WTC11 (cell line): ENCODE results near the gene HDGF. TPM values are rescaled to one million over a fixed set of nuclear protein-coding genes. Genes with fewer than 3 reads are reported as not detected.
A peak's percentile ranks its signal among the peaks of the same experiment; 100 is the strongest.

Experiments used
- ATAC-seq: fragments of 200-7000 bp; cut with Tn5 transposase; 2 replicates; pipeline ENCODE4 v1.10.0; 2021; ENCODE audit warnings: mild to moderate bottlenecking, moderate library complexity
- CTCF ChIA-PET: fragments of 300-600 bp; sonication (Branson Sonifier 250); formaldehyde crosslinking; loops from one replicate; lab custom pipeline; 2021; ENCODE audit warnings: antibody characterized with exemption; lab: Charles Lee
- POLR2A ChIA-PET: fragments of 350-600 bp; sonication (Branson Sonifier 250); formaldehyde crosslinking; loops from one replicate; lab custom pipeline; 2021; ENCODE audit warnings: antibody characterized with exemption; lab: Charles Lee
- DNase-seq: peaks from one replicate; pipeline ENCODE4 v3.0.0; 2021; ENCODE audit warnings: low spot score
- H3K27ac Mint-ChIP-seq: 2 replicates; pipeline ENCODE4 v1.8.0; 2021; ENCODE audit warnings: mixed read lengths
- H3K27me3 Mint-ChIP-seq: 2 replicates; pipeline ENCODE4 v1.8.0; 2021; ENCODE audit warnings: low read depth, mild to moderate bottlenecking, moderate library complexity, mixed read lengths
- H3K36me3 Mint-ChIP-seq: 2 replicates; pipeline ENCODE4 v1.8.0; 2021; ENCODE audit warnings: mixed read lengths
- H3K4me1 Mint-ChIP-seq: 2 replicates; pipeline ENCODE4 v1.8.0; 2022; ENCODE audit warnings: mixed read lengths
- H3K4me3 Mint-ChIP-seq: 2 replicates; pipeline ENCODE4 v1.8.0; 2021; ENCODE audit warnings: mild to moderate bottlenecking, moderate library complexity, mixed read lengths
- H3K9me3 Mint-ChIP-seq: 2 replicates; pipeline ENCODE4 v1.8.0; 2021; ENCODE audit warnings: mixed read lengths
- CREM ChIP-seq: sonication (generic); formaldehyde crosslinking; IDR thresholded peaks from 2 replicates; pipeline ENCODE4 v1.8.1; 2022; ENCODE audit warnings: mild to moderate bottlenecking, missing genetic modification reagents, moderate library complexity
- EMX1 ChIP-seq: fragments of 250-450 bp; sonication (Bioruptor Pico); IDR thresholded peaks from 2 replicates; pipeline ENCODE4 v1.8.0; 2021; ENCODE audit warnings: mild to moderate bottlenecking
- ESRRA ChIP-seq: sonication (generic); formaldehyde crosslinking; IDR thresholded peaks from 2 replicates; pipeline ENCODE4 v1.8.1; 2022; ENCODE audit warnings: mild to moderate bottlenecking, missing genetic modification reagents, borderline replicate concordance
- ETV6 ChIP-seq: sonication (generic); formaldehyde crosslinking; IDR thresholded peaks from 2 replicates; pipeline ENCODE4 v1.8.1; 2022; ENCODE audit warnings: mild to moderate bottlenecking, missing genetic modification reagents
- FOXK1 ChIP-seq: sonication (generic); formaldehyde crosslinking; IDR thresholded peaks from 2 replicates; pipeline ENCODE4 v1.8.0; 2022; ENCODE audit warnings: mild to moderate bottlenecking, moderate library complexity, missing genetic modification reagents
- FOXP4 ChIP-seq: sonication (generic); formaldehyde crosslinking; IDR thresholded peaks from 2 replicates; pipeline ENCODE4 v1.8.0; 2022; ENCODE audit warnings: mild to moderate bottlenecking, missing genetic modification reagents
- MAX ChIP-seq: sonication (generic); formaldehyde crosslinking; IDR thresholded peaks from 2 replicates; pipeline ENCODE4 v1.8.0; 2022; ENCODE audit warnings: mild to moderate bottlenecking, missing genetic modification reagents
- SOX15 ChIP-seq: fragments of 250-450 bp; sonication (Bioruptor Pico); IDR thresholded peaks from 2 replicates; pipeline ENCODE4 v1.9.0; 2021; ENCODE audit warnings: mild to moderate bottlenecking
- SP1 ChIP-seq: sonication (generic); formaldehyde crosslinking; conservative IDR thresholded peaks from 2 replicates; pipeline ENCODE4 v1.8.1; 2022; ENCODE audit warnings: missing genetic modification reagents
- TEAD1 ChIP-seq: sonication (generic); formaldehyde crosslinking; IDR thresholded peaks from 2 replicates; pipeline ENCODE4 v1.8.0; 2022; ENCODE audit warnings: mild to moderate bottlenecking, missing genetic modification reagents
- TEAD4 ChIP-seq: sonication (generic); formaldehyde crosslinking; IDR thresholded peaks from 2 replicates; pipeline ENCODE4 v1.8.0; 2022; ENCODE audit warnings: mild to moderate bottlenecking, missing genetic modification reagents
- USF1 ChIP-seq: sonication (generic); formaldehyde crosslinking; IDR thresholded peaks from 2 replicates; pipeline ENCODE4 v1.8.0; 2022; ENCODE audit warnings: mild to moderate bottlenecking, missing genetic modification reagents
- ZBTB21 ChIP-seq: sonication (generic); formaldehyde crosslinking; IDR thresholded peaks from 2 replicates; pipeline ENCODE4 v1.8.1; 2023; ENCODE audit warnings: mild to moderate bottlenecking, missing genetic modification reagents, borderline replicate concordance
- ZNF138 ChIP-seq: sonication (generic); formaldehyde crosslinking; conservative IDR thresholded peaks from 2 replicates; pipeline ENCODE4 v1.8.1; 2022; ENCODE audit warnings: mild to moderate bottlenecking, moderate library complexity, missing genetic modification reagents
- ZNF219 ChIP-seq: sonication (generic); formaldehyde crosslinking; IDR thresholded peaks from 2 replicates; pipeline ENCODE4 v1.8.0; 2023; ENCODE audit warnings: missing genetic modification reagents, mild to moderate bottlenecking, borderline replicate concordance
- ZNF423 ChIP-seq: fragments of 250-450 bp; sonication (Bioruptor Pico); IDR thresholded peaks from 2 replicates; pipeline ENCODE4 v2.1.2; 2022; ENCODE audit warnings: mild to moderate bottlenecking, moderate library complexity
- total RNA-seq: library from RNA; stranded (reverse); gene quantifications from 3 replicates; pipeline ENCODE4 v1.2.3, GENCODE V29; 2021
- TF ChIP-seq, protein P1 (sequence below): sonication (generic); formaldehyde crosslinking; IDR thresholded peaks from 2 replicates; pipeline ENCODE4 v1.8.1; 2022; ENCODE audit warnings: missing genetic modification reagents, borderline replicate concordance
- TF ChIP-seq, protein P2 (sequence below): sonication (generic); formaldehyde crosslinking; IDR thresholded peaks from 2 replicates; pipeline ENCODE4 v1.8.0; 2023; ENCODE audit warnings: mild to moderate bottlenecking, missing genetic modification reagents

HDGF gene
- total RNA-seq, 1 experiment from 2014 or later, result 339 TPM

DNA sequence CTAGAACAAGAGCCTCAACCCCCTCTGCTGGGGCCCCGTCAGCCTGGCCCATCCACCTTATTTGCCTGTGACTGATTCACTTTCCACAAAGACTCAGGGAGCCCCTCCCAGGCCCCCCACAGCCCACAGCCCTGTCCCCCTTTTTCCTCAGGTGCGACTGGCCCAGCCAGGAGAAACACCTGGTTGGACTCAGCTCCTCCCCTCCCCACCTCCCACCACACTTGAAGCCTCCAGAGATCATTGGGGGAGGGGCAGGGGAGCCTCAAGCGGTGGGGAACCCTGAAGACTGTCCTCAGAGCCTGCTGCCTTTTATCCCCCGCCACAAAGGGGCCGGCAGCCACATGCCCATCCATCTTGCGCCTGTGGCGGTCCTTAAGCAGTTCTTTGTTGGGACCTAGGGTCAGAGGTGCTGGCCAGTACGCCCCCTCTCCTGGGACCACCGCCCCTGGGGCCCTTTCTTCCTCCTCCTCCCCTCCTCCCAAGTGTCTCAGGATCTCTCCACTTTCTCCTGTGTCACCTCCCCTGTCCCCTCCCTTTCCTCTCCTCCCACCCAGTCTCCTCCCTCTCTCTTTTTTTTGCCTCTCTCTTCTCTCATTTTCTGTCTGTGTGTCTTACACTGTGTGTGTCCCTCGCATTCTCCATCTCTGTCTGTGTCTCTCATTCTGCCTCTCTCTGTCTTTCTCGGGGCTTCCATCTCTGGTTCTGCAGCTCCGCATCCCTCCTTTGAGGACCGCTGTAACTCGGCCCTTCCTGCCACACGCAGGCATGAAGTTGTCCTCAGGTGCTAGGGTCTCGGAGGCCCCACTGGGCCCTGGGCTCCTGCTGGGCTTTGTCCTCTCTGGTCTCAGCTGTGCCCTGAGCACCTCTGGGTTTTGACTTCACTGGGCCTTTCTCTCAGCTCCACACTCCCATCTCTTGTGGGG, 58.3 kb downstream of the HDGF start:
- POLR2A ChIA-PET, result interaction anchor here (1.0 to 8.0 kb wide), 9 partner anchors 14 to 231 kb away, joined by 3 to 195 read pairs (median 9); partner anchors contain the start of genes CRABP2, HDGF, ISG20L2 and METTL25B

More for the DNA sequence above, 58.3 kb downstream of the HDGF start:
- DNase-seq, result peak; percentile 98
- peaks cover 8% of the 10 kb centered on the region; the same call in 1 of the 2 replicates for H3K36me3 Mint-ChIP-seq
- TF ChIP-seq ZNF138, result no peak
- no peak for TF ChIP-seq EMX1 (CRISPR knock-in tag)
- TF ChIP-seq ESRRA, result no peak
- TF ChIP-seq, protein P1, sequence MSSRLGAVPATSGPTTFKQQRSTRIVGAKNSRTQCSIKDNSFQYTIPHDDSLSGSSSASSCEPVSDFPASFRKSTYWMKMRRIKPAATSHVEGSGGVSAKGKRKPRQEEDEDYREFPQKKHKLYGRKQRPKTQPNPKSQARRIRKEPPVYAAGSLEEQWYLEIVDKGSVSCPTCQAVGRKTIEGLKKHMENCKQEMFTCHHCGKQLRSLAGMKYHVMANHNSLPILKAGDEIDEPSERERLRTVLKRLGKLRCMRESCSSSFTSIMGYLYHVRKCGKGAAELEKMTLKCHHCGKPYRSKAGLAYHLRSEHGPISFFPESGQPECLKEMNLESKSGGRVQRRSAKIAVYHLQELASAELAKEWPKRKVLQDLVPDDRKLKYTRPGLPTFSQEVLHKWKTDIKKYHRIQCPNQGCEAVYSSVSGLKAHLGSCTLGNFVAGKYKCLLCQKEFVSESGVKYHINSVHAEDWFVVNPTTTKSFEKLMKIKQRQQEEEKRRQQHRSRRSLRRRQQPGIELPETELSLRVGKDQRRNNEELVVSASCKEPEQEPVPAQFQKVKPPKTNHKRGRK (CRISPR knock-in tag), result no peak
- TF ChIP-seq MAX (CRISPR knock-in tag), result peak; percentile 77
- peak; percentile 49; the same call in 1 of the 2 replicates for TF ChIP-seq ETV6 (CRISPR knock-in tag)
- TF ChIP-seq FOXK1 (CRISPR knock-in tag), result peak; percentile 61; the same call in 1 of the 2 replicates
- TF ChIP-seq TEAD4, result no peak
- peak; percentile 31; the same call in 1 of the 2 replicates for TF ChIP-seq ZNF423 (CRISPR knock-in tag)
- peak; percentile 79; the same call in 1 of the 2 replicates for TF ChIP-seq TEAD1 (CRISPR knock-in tag)
- no peak for TF ChIP-seq SOX15
- TF ChIP-seq, protein P2, sequence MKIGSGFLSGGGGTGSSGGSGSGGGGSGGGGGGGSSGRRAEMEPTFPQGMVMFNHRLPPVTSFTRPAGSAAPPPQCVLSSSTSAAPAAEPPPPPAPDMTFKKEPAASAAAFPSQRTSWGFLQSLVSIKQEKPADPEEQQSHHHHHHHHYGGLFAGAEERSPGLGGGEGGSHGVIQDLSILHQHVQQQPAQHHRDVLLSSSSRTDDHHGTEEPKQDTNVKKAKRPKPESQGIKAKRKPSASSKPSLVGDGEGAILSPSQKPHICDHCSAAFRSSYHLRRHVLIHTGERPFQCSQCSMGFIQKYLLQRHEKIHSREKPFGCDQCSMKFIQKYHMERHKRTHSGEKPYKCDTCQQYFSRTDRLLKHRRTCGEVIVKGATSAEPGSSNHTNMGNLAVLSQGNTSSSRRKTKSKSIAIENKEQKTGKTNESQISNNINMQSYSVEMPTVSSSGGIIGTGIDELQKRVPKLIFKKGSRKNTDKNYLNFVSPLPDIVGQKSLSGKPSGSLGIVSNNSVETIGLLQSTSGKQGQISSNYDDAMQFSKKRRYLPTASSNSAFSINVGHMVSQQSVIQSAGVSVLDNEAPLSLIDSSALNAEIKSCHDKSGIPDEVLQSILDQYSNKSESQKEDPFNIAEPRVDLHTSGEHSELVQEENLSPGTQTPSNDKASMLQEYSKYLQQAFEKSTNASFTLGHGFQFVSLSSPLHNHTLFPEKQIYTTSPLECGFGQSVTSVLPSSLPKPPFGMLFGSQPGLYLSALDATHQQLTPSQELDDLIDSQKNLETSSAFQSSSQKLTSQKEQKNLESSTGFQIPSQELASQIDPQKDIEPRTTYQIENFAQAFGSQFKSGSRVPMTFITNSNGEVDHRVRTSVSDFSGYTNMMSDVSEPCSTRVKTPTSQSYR (CRISPR knock-in tag), result peak; percentile 98
- TF ChIP-seq ZBTB21 (CRISPR knock-in tag), result no peak
- TF ChIP-seq USF1 (CRISPR knock-in tag), result peak; percentile 34; the same call in 1 of the 2 replicates
- peak; percentile 55; the same call in 1 of the 2 replicates for TF ChIP-seq CREM (CRISPR knock-in tag)
- TF ChIP-seq ZNF219 (CRISPR knock-in tag), result 0 out of 2 replicates have a peak, but pooled peaks have one; percentile 76
- peak; percentile 67 for TF ChIP-seq SP1 (CRISPR knock-in tag)
- TF ChIP-seq FOXP4 (CRISPR knock-in tag), result peak; percentile 65; the same call in 1 of the 2 replicates
- TF ChIP-seq, all 79 proteins: peak for 11
- H3K27me3 Mint-ChIP-seq, result peaks cover 7% of the 10 kb centered on the region; the same call in 1 of the 2 replicates
- CTCF ChIA-PET, result interaction anchor here (0.7 to 17.1 kb wide), 12 partner anchors 9 to 212 kb away, joined by 3 to 1553 read pairs (median 8); partner anchors contain the start of genes CRABP2, HAPLN2, INSRR and ISG20L2
- peak overlapping the region; percentile 62 for H3K4me3 Mint-ChIP-seq
- no peaks in the 10 kb centered on the region for H3K9me3 Mint-ChIP-seq
- peaks cover 69% of the 10 kb centered on the region for H3K4me1 Mint-ChIP-seq
- H3K27ac Mint-ChIP-seq, result peak overlapping the region; percentile 98
- ATAC-seq, result peak; percentile 73
